PC-3 (cell line): Measurements from ENCODE around the gene PTPRN2. TPM values are rescaled to one million over a fixed set of nuclear protein-coding genes. Genes with fewer than 3 reads are reported as not detected.

Source experiments
- ATAC-seq: fragments of 200-7000 bp; cut with Tn5 transposase; 2 replicates; pipeline ENCODE4 v1.9.1; 2020; ENCODE audit warnings: mild to moderate bottlenecking, moderate library complexity
- BruUV-seq: library from RNA; stranded (reverse); fragments of 400-500 nt; replicated peaks from 2 replicates; lab custom pipeline; 2021; lab: Mats Ljungman, UMichigan
- CTCF ChIA-PET: fragments of 300-600 bp; sonication (Branson Sonifier 250); formaldehyde crosslinking; loops from one replicate; lab custom pipeline; 2022; ENCODE audit warnings: antibody characterized with exemption; lab: Charles Lee
- POLR2A ChIA-PET: fragments of 300-600 bp; sonication (Branson Sonifier 250); formaldehyde crosslinking; loops from one replicate; lab custom pipeline; 2022; ENCODE audit warnings: antibody characterized with exemption; ENCODE audit not compliant: unreplicated experiment; lab: Charles Lee
- DNase-seq: peaks from one replicate; pipeline ENCODE4 v3.0.0-alpha.2; 2015
- H2AFZ ChIP-seq: fragments of 300-600 bp; sonication (generic); 2 replicates; pipeline ENCODE4 v1.6.0; 2016; ENCODE audit warnings: antibody characterized with exemption, low read length
- H3F3A ChIP-seq: fragments of 300-600 bp; sonication (generic); one replicate; pipeline ENCODE4 v1.6.0; 2017; ENCODE audit warnings: antibody characterized with exemption, low read length, control low read depth, mild to moderate bottlenecking; ENCODE audit not compliant: unreplicated experiment
- H3K27ac ChIP-seq: fragments of 300-600 bp; sonication (generic); 2 replicates; pipeline ENCODE4 v1.5.1; 2016; ENCODE audit warnings: mild to moderate bottlenecking, low read length
- H3K27me3 ChIP-seq: fragments of 300-600 bp; sonication (generic); 2 replicates; pipeline ENCODE4 v1.6.1; 2016; ENCODE audit warnings: low read length, mixed read lengths
- H3K36me3 ChIP-seq: fragments of 300-600 bp; sonication (generic); 2 replicates; pipeline ENCODE4 v1.6.1; 2016; ENCODE audit warnings: low read depth, mixed run types, low read length, mixed read lengths
- H3K4me1 ChIP-seq: fragments of 300-600 bp; sonication (generic); 2 replicates; pipeline ENCODE4 v1.5.1; 2016; ENCODE audit warnings: low read length; ENCODE audit not compliant: insufficient read depth
- H3K4me2 ChIP-seq: fragments of 300-600 bp; sonication (generic); 2 replicates; pipeline ENCODE4 v1.6.0; 2016; ENCODE audit warnings: low read length
- H3K4me3 ChIP-seq: fragments of 300-600 bp; sonication (generic); 2 replicates; pipeline ENCODE4 v1.5.1; 2016; ENCODE audit warnings: mild to moderate bottlenecking, low read length, mixed read lengths
- H3K79me2 ChIP-seq: fragments of 300-600 bp; sonication (generic); 2 replicates; pipeline ENCODE4 v1.6.1; 2017; ENCODE audit warnings: low read length, mixed read lengths
- H3K9ac ChIP-seq: fragments of 300-600 bp; sonication (generic); 2 replicates; pipeline ENCODE4 v1.6.0; 2016; ENCODE audit warnings: mild to moderate bottlenecking, low read length
- H3K9me2 ChIP-seq: fragments of 300-600 bp; sonication (generic); replicated peaks from 2 replicates; pipeline ENCODE4 v1.6.1; 2016; ENCODE audit warnings: mixed run types, low read length, mixed read lengths
- H3K9me3 ChIP-seq: fragments of 300-600 bp; sonication (generic); 2 replicates; pipeline ENCODE4 v1.6.1; 2016; ENCODE audit warnings: low read length, mixed read lengths
- H4K20me1 ChIP-seq: fragments of 300-600 bp; sonication (generic); 2 replicates; pipeline ENCODE4 v1.6.1; 2016; ENCODE audit warnings: low read length, mixed read lengths
- CTCF ChIP-seq: fragments of 300-600 bp; sonication (generic); conservative IDR thresholded peaks from 2 replicates; pipeline ENCODE4 v1.5.1; 2017; ENCODE audit warnings: antibody characterized with exemption, low read depth, mild to moderate bottlenecking, low read length
- EZH2 ChIP-seq: fragments of 300-600 bp; sonication (generic); IDR thresholded peaks from one replicate; pipeline ENCODE4 v1.6.1; 2017; ENCODE audit warnings: antibody characterized with exemption, mild to moderate bottlenecking, low read length; ENCODE audit not compliant: unreplicated experiment
- EZH2phosphoT487 ChIP-seq: fragments of 300-600 bp; sonication (generic); IDR thresholded peaks from 2 replicates; pipeline ENCODE4 v1.6.1; 2018; ENCODE audit warnings: mild to moderate bottlenecking, antibody characterized with exemption, low read length, borderline replicate concordance
- intact Hi-C: fragments of 100-400 bp; cut with micrococcal nuclease; formaldehyde crosslinking; loops from 2 replicates; pipeline ENCODE4 v1.9.0; 2023
- total RNA-seq: library from RNA; depleted of rRNA; stranded (reverse); fragments of >200 nt; gene quantifications from 2 replicates; pipeline ENCODE4 v1.2.3, GENCODE V29; 2014

The PTPRN2 gene
- total RNA-seq, 1 experiment from 2014 or later: 3.2 TPM

DNA sequence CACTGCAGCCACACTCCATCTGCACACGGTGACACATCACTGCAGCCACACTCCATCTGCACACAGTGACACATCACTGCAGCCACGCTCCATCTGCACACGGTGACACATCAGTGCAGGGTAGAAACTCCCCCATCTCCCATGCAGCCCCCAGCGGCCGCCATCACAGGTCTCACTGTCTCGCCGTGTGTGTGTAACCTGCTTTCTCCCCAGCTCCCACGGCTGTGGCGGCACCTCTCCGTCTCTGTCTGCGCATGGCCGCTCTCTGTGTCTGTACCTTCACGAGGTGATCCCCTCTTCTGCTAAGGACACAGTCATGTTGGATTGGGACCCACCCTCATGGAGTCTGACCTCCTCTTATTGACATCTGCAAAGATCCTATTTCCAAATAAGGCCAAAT, 527.4 kb downstream of the PTPRN2 start:
- DNase-seq (no peak), ATAC-seq (no peak)
- no peak overlapping the region for H3K4me2 ChIP-seq
- H3K27me3 ChIP-seq: no peaks in the 10 kb centered on the region
- no peaks in the 10 kb centered on the region for H3F3A ChIP-seq
- no peaks in the 10 kb centered on the region for H3K9me3 ChIP-seq
- no peak overlapping the region for H3K4me3 ChIP-seq
- no TSS peak for BruUV-seq
- H3K79me2 ChIP-seq: no peaks in the 10 kb centered on the region
- no peak overlapping the region for H3K9ac ChIP-seq
- intact Hi-C loops: no loop called here
- H3K9me2 ChIP-seq: no peaks in the 10 kb centered on the region
- no peaks in the 10 kb centered on the region for H4K20me1 ChIP-seq
- H3K36me3 ChIP-seq: no peaks in the 10 kb centered on the region
- H2AFZ ChIP-seq: no peak overlapping the region
- no peak for TF ChIP-seq CTCF
- no peak for TF ChIP-seq EZH2
- TF ChIP-seq EZH2phosphoT487: no peak
- ChIA-PET POLR2A (no interaction called here), CTCF (no interaction called here)
- H3K4me1 ChIP-seq: no peaks in the 10 kb centered on the region
- no peak overlapping the region for H3K27ac ChIP-seq

GRCh38 chr7:158057446-158057845, 530.2 kb downstream of the PTPRN2 start:
- H3K27me3 ChIP-seq: no peaks in the 10 kb centered on the region; the same call in 1 of the 2 replicates

More at GRCh38 chr7:158057446-158057845, 530.2 kb downstream of the PTPRN2 start:
- TF ChIP-seq CTCF: no peak
- no peak for TF ChIP-seq EZH2
- no peak for TF ChIP-seq EZH2phosphoT487
- Histone ChIP-seq H4K20me1 (no peaks in the 10 kb centered on the region), H3K27ac (no peak overlapping the region), H3K4me1 (no peaks in the 10 kb centered on the region), H3K4me2 (no peak overlapping the region), H3K79me2 (no peaks in the 10 kb centered on the region), H3K9me2 (no peaks in the 10 kb centered on the region), H3K9me3 (no peaks in the 10 kb centered on the region), H3F3A (no peaks in the 10 kb centered on the region), H3K4me3 (no peak overlapping the region), H3K9ac (no peak overlapping the region), H3K36me3 (no peaks in the 10 kb centered on the region), H2AFZ (no peak overlapping the region)
- no peak for DNase-seq
- ATAC-seq: no peak
- ChIA-PET POLR2A (no interaction called here), CTCF (no interaction called here)
- intact Hi-C loops: loop anchor here (10.0 kb wide), 1 partner anchor 297 kb away; no protein-coding TSS in a partner anchor
- BruUV-seq: no TSS peak
